HepG2 (cell line): ENCODE measurements around the gene THAP3. TPM values are rescaled to one million over a fixed set of nuclear protein-coding genes. Genes with fewer than 3 reads are reported as not detected.

Experiments
- ATAC-seq: fragments of 200-7000 bp; cut with Tn5 transposase; 3 replicates; pipeline ENCODE4 v1.9.1; 2020; ENCODE audit warnings: mild to moderate bottlenecking, moderate library complexity
- BruUV-seq: library from RNA; stranded (reverse); fragments of 400-500 nt; replicated peaks from 2 replicates; lab custom pipeline; 2021; lab: Mats Ljungman, UMichigan
- CTCF ChIA-PET: fragments of 300-600 bp; formaldehyde crosslinking; extraction: SDS; loops from one replicate; lab custom pipeline; 2021; ENCODE audit warnings: low total read pairs, inconsistent platforms, low intra/inter-chr PET ratio; lab: Yijun Ruan, JAX
- POLR2A ChIA-PET: fragments of 350-600 bp; sonication (Branson Sonifier 250); formaldehyde crosslinking; loops from one replicate; lab custom pipeline; 2020; ENCODE audit warnings: antibody characterized with exemption, inconsistent platforms; lab: Yijun Ruan, JAX
- DNase-seq: peaks from one replicate; pipeline ENCODE4 v3.0.0-alpha.2; 2015; ENCODE audit warnings: low spot score
- FAIRE-seq: peaks from 3 replicates; lab custom pipeline; 2011; peaks lifted over from hg19 to GRCh38; lab: Jason Lieb, UNC
- H2AFZ ChIP-seq: one replicate; pipeline ENCODE4 v1.6.1; 2011; ENCODE audit warnings: low read length, inconsistent platforms
- H3K27ac ChIP-seq: fragments of 300-600 bp; 3 replicates; pipeline ENCODE4 v1.8.0; 2011; ENCODE audit warnings: mixed run types, mild to moderate bottlenecking, mixed read lengths, low read length, inconsistent platforms; ENCODE audit not compliant: insufficient read depth; ENCODE audit errors: extremely low read length
- H3K27me3 ChIP-seq, 2 experiments: fragments of 200-600 bp in 1 of 2; 2 replicates in 1 of 2; 3 replicates in 1 of 2; pipeline versions ENCODE4 v1.6.0 to v1.8.0; 2011; ENCODE audit warnings: low read length in 2 of 2, mild to moderate bottlenecking in 2 of 2, moderate library complexity in 2 of 2, inconsistent platforms in 1 of 2; ENCODE audit not compliant: insufficient read depth in 2 of 2, control insufficient read depth in 1 of 2
- H3K36me3 ChIP-seq, 2 experiments: fragments of 200-600 bp in 1 of 2; replicated peaks in 1 of 2; 2 replicates in 1 of 2; 3 replicates in 1 of 2; pipeline versions ENCODE4 v1.5.1 to v1.8.0; 2011; ENCODE audit warnings: low read length in 2 of 2, inconsistent platforms in 1 of 2; ENCODE audit not compliant: insufficient read depth in 2 of 2, control insufficient read depth in 1 of 2
- H3K4me1 ChIP-seq: 2 replicates; pipeline ENCODE4 v1.5.1; 2012; ENCODE audit warnings: low read length, inconsistent platforms; ENCODE audit not compliant: insufficient read depth
- H3K4me2 ChIP-seq: 2 replicates; pipeline ENCODE4 v1.6.0; 2011; ENCODE audit warnings: low read depth, low read length, inconsistent platforms
- H3K4me3 ChIP-seq, 3 experiments: fragments of 200-600 bp in 1 of 3; sonication (generic), shearing (Covaris generic) in 1 of 3; replicated peaks in 1 of 3; 2 replicates each; pipeline ENCODE4 v1.5.1; 2011 to 2016; ENCODE audit warnings: low read length in 3 of 3, inconsistent platforms in 2 of 3, low read depth in 2 of 3, mild to moderate bottlenecking in 2 of 3, control low read depth in 1 of 3, mixed read lengths in 1 of 3; ENCODE audit not compliant: insufficient read depth in 1 of 3
- H3K79me2 ChIP-seq: one replicate; pipeline ENCODE4 v1.6.1; 2011; ENCODE audit warnings: low read length, inconsistent platforms; ENCODE audit not compliant: insufficient read depth
- H3K9ac ChIP-seq: 2 replicates; pipeline ENCODE4 v1.6.0; 2011; ENCODE audit warnings: mild to moderate bottlenecking, low read depth, low read length, inconsistent platforms; ENCODE audit not compliant: insufficient read depth
- H3K9me3 ChIP-seq: 2 replicates; pipeline ENCODE4 v1.5.1; 2012; ENCODE audit warnings: mild to moderate bottlenecking, low read length
- H4K20me1 ChIP-seq: 2 replicates; pipeline ENCODE4 v1.6.0; 2011; ENCODE audit warnings: inconsistent platforms, mild to moderate bottlenecking, low read length, moderate library complexity; ENCODE audit not compliant: insufficient read depth
- AGO2 ChIP-seq: fragments of 200-400 bp; formaldehyde crosslinking; optimal IDR thresholded peaks from 2 replicates; pipeline ENCODE3; 2017; ENCODE audit warnings: mild to moderate bottlenecking, low read depth, low read length, moderate library complexity
- ELF4 ChIP-seq: sonication (generic); formaldehyde crosslinking; IDR thresholded peaks from 2 replicates; pipeline ENCODE4 v1.5.0; 2020; ENCODE audit warnings: missing genetic modification reagents, mild to moderate bottlenecking, moderate library complexity, borderline replicate concordance
- HDAC2 ChIP-seq: sonication (generic); formaldehyde crosslinking; IDR thresholded peaks from 2 replicates; pipeline ENCODE4 v1.4.0; 2020; ENCODE audit warnings: missing genetic modification reagents
- KAT8 ChIP-seq: IDR thresholded peaks from 2 replicates; pipeline ENCODE4 v1.6.1; 2016; ENCODE audit warnings: missing genetic modification reagents, missing compliant biosample characterization
- KLF9 ChIP-seq: IDR thresholded peaks from 2 replicates; pipeline ENCODE4 v1.6.1; 2016; ENCODE audit warnings: low read depth
- PATZ1 ChIP-seq: sonication (generic); formaldehyde crosslinking; IDR thresholded peaks from 2 replicates; pipeline ENCODE4 v1.4.0; 2020; ENCODE audit warnings: missing genetic modification reagents
- RXRB ChIP-seq: IDR thresholded peaks from 2 replicates; pipeline ENCODE4 v1.6.1; 2016; ENCODE audit warnings: borderline replicate concordance, missing genetic modification reagents, missing compliant biosample characterization
- ZBTB7B ChIP-seq: sonication (generic); formaldehyde crosslinking; IDR thresholded peaks from 2 replicates; pipeline ENCODE4 v1.4.0; 2020; ENCODE audit warnings: missing genetic modification reagents
- ZMAT3 ChIP-seq: sonication (generic); formaldehyde crosslinking; conservative IDR thresholded peaks from 2 replicates; pipeline ENCODE4 v1.7.0; 2021; ENCODE audit warnings: missing genetic modification reagents
- ZNF143 ChIP-seq: sonication (generic); formaldehyde crosslinking; IDR thresholded peaks from 2 replicates; pipeline ENCODE4 v1.4.0; 2020; ENCODE audit warnings: missing genetic modification reagents
- ZNF598 ChIP-seq: sonication (generic); formaldehyde crosslinking; IDR thresholded peaks from 2 replicates; pipeline ENCODE4 v1.5.1; 2020; ENCODE audit warnings: mild to moderate bottlenecking, missing genetic modification reagents, borderline replicate concordance
- ZNF772 ChIP-seq: sonication (generic); formaldehyde crosslinking; IDR thresholded peaks from 2 replicates; pipeline ENCODE4 v1.5.0; 2020; ENCODE audit warnings: mild to moderate bottlenecking, missing genetic modification reagents
- WGBS: methylation state at CpG from one replicate; pipeline ENCODE4 v1.1.6; 2017; ENCODE audit warnings: low lambda C conversion rate; 5-methylcytosine and 5-hydroxymethylcytosine counted together
- in situ Hi-C: cut with HindIII; loops from 2 replicates; pipeline ENCODE4 v1.10.0; 2017; ENCODE audit warnings: low pct_unique_long_range_greater_than_20kb; ENCODE audit not compliant: extremely low pct_ligation_motif_present
- intact Hi-C: fragments of 100-400 bp; cut with micrococcal nuclease; formaldehyde crosslinking; loops from one replicate; pipeline ENCODE4 v1.10.0; 2022; ENCODE audit not compliant: unreplicated experiment
- polyA plus RNA-seq, 8 experiments: library from polyadenylated mRNA; depleted of rRNA in 3 of 8; stranded (reverse) in 7 of 8; unstranded in 1 of 8; fragments of >200 nt; fragmentation: Illumina TruSeq in 4 of 8; extraction: Trizol in 4 of 8; gene quantifications; 2 replicates each; pipeline versions ENCODE4 v1.2.1 to v1.2.3, GENCODE V29; 2011 to 2016; ENCODE audit warnings: low read depth in 4 of 8, missing spikeins in 1 of 8, mixed read lengths in 1 of 8; ENCODE audit not compliant: insufficient read depth in 1 of 8
- total RNA-seq, 5 experiments: library from RNA; depleted of rRNA; stranded (reverse); fragments of >200 nt; fragmentation: Illumina TruSeq; extraction: Trizol; gene quantifications; 2 replicates each; pipeline ENCODE4 v1.2.3, GENCODE V29; 2016; ENCODE audit warnings: low read depth in 1 of 5
- TF ChIP-seq, protein P1 (sequence below): sonication (generic); formaldehyde crosslinking; IDR thresholded peaks from 2 replicates; pipeline ENCODE4 v1.4.0; 2020; ENCODE audit warnings: missing genetic modification reagents, low read depth, mild to moderate bottlenecking, borderline replicate concordance
- TF ChIP-seq, protein P2 (sequence below): sonication (generic); formaldehyde crosslinking; IDR thresholded peaks from 2 replicates; pipeline ENCODE4 v1.4.0; 2020; ENCODE audit warnings: mild to moderate bottlenecking, missing genetic modification reagents, borderline replicate concordance

The THAP3 gene
- total and polyA plus RNA-seq, 2 of the 13 experiments (the other 11 are each of a cell fraction or from before 2014, with no cell fraction given), result 10.3 to 14.9 TPM

DNA sequence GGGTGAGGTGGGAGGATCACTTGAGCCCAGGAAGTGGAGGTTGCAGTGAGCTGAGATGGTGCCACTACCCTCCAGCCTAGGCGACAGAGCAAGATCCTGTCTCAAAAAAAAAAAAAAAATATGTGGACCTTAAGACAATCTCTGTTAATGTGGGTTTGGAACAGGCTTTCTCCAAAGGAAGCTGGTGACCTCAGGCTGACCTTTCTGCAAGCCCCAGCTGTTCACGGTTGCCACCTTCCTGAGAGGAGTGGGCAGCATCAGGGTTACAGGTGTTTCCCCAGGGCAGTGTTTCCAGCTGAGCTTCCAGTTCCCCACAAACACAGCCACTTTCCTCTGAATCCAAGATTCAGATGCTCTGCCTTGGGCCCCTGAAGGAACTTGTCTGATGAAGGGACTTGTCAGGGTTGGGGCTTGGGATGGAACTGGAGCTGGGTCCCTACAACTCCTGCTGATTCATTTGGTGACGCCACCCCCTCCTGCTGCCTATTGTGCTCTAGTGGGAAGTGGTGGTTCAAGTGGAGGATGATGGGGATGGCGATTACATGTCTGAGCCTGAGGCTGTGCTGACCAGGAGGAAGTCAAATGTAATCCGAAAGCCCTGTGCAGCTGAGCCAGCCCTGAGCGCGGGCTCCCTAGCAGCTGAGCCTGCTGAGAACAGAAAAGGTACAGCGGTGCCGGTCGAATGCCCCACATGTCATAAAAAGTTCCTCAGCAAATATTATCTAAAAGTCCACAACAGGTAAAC is 42.9 kb upstream of the THAP3 start (continued):
- no peak for TF ChIP-seq ZMAT3 (CRISPR knock-in tag)
- peak; percentile 78; the same call in 1 of the 2 replicates for TF ChIP-seq ZNF598

GRCh38 chr1:6582370-6582769 is 42.3 kb upstream of the THAP3 start:
- ChIA-PET CTCF (interaction anchor here (1.3 kb wide), 1 partner anchor 28 kb away, joined by 3 read pairs; the partner anchor contains the start of gene NOL9), POLR2A (interaction anchor here (1.0 to 5.2 kb wide), 6 partner anchors 13 to 118 kb away, joined by 3 to 113 read pairs (median 6); partner anchors contain the start of genes KLHL21, NOL9, TAS1R1 and THAP3)
- intact Hi-C loops (loop anchor here (5.0 kb wide), 1 partner anchor 45 kb away; no protein-coding TSS in a partner anchor), in situ Hi-C loops (no loop called here)
- peak overlapping the region; percentile 16 to 91 (median 28); a peak in 4 of 6 replicates for H3K4me3 ChIP-seq
- H3K27ac ChIP-seq, result peak overlapping the region; percentile 65
- peak overlapping the region; percentile 96 for H3K4me2 ChIP-seq
- peaks cover 51% of the 10 kb centered on the region for H3K4me1 ChIP-seq
- peaks cover 4% of the 10 kb centered on the region; the same call in 1 of the 2 replicates for H4K20me1 ChIP-seq
- H3K9ac ChIP-seq, result peak overlapping the region; percentile 35
- H3K36me3 ChIP-seq, result 0 out of 5 replicates have a peak, but pooled peaks cover 0 to under 1% of the 10 kb centered on the region in 2 experiments
- no CpG with 5 or more reads among the region's 1 CpG for WGBS
- ATAC-seq, result peak; percentile 45
- peak; percentile 97 for FAIRE-seq
- H2AFZ ChIP-seq, result no peak overlapping the region
- H3K27me3 ChIP-seq, result no peaks in the 10 kb centered on the region
- no TSS peak for BruUV-seq
- peak; percentile 96 for DNase-seq
- H3K79me2 ChIP-seq, result peaks cover 15% of the 10 kb centered on the region
- H3K9me3 ChIP-seq, result no peaks in the 10 kb centered on the region
- TF ChIP-seq ZNF772 (peak; percentile 83; the same call in 1 of the 2 replicates), RXRB (CRISPR knock-in tag) (peak; percentile 80), ELF4 (0 out of 2 replicates have a peak, but pooled peaks have one; percentile 52), PATZ1 (CRISPR knock-in tag) (peak; percentile 80), HDAC2 (CRISPR knock-in tag) (peak; percentile 96), ZBTB7B (CRISPR knock-in tag) (peak; percentile 55; the same call in 1 of the 2 replicates), KLF9 (CRISPR knock-in tag) (peak; percentile 94; the same call in 1 of the 2 replicates), ZNF143 (no peak), AGO2 (no peak), KAT8 (peak; percentile 86)
- TF ChIP-seq, protein P1, sequence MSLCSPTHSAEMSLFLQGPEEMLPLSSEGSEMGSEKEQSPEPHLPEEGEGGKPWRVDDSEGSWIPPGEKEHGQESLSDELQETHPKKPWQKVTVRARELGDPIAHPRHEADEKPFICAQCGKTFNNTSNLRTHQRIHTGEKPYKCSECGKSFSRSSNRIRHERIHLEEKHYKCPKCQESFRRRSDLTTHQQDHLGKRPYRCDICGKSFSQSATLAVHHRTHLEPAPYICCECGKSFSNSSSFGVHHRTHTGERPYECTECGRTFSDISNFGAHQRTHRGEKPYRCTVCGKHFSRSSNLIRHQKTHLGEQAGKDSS (CRISPR knock-in tag), result peak; percentile 86
- TF ChIP-seq, protein P2, sequence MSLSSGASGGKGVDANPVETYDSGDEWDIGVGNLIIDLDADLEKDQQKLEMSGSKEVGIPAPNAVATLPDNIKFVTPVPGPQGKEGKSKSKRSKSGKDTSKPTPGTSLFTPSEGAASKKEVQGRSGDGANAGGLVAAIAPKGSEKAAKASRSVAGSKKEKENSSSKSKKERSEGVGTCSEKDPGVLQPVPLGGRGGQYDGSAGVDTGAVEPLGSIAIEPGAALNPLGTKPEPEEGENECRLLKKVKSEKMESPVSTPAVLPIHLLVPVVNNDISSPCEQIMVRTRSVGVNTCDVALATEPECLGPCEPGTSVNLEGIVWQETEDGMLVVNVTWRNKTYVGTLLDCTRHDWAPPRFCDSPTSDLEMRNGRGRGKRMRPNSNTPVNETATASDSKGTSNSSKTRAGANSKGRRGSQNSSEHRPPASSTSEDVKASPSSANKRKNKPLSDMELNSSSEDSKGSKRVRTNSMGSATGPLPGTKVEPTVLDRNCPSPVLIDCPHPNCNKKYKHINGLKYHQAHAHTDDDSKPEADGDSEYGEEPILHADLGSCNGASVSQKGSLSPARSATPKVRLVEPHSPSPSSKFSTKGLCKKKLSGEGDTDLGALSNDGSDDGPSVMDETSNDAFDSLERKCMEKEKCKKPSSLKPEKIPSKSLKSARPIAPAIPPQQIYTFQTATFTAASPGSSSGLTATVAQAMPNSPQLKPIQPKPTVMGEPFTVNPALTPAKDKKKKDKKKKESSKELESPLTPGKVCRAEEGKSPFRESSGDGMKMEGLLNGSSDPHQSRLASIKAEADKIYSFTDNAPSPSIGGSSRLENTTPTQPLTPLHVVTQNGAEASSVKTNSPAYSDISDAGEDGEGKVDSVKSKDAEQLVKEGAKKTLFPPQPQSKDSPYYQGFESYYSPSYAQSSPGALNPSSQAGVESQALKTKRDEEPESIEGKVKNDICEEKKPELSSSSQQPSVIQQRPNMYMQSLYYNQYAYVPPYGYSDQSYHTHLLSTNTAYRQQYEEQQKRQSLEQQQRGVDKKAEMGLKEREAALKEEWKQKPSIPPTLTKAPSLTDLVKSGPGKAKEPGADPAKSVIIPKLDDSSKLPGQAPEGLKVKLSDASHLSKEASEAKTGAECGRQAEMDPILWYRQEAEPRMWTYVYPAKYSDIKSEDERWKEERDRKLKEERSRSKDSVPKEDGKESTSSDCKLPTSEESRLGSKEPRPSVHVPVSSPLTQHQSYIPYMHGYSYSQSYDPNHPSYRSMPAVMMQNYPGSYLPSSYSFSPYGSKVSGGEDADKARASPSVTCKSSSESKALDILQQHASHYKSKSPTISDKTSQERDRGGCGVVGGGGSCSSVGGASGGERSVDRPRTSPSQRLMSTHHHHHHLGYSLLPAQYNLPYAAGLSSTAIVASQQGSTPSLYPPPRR (CRISPR knock-in tag), result peak; percentile 63; the same call in 1 of the 2 replicates
